ENCODE results near the gene DRD4. TPM values are rescaled to one million over a fixed set of nuclear protein-coding genes. Genes with fewer than 3 reads are reported as not detected.
A peak's percentile ranks its signal among the peaks of the same experiment; 100 is the strongest.

The DRD4 gene
- total and polyA plus RNA-seq, 9 of the 15 experiments (the other 6 are each of a cell fraction or from before 2014, with no cell fraction given): 0.04 to 0.95 (median 0.21) TPM; not detected in 5

DNA sequence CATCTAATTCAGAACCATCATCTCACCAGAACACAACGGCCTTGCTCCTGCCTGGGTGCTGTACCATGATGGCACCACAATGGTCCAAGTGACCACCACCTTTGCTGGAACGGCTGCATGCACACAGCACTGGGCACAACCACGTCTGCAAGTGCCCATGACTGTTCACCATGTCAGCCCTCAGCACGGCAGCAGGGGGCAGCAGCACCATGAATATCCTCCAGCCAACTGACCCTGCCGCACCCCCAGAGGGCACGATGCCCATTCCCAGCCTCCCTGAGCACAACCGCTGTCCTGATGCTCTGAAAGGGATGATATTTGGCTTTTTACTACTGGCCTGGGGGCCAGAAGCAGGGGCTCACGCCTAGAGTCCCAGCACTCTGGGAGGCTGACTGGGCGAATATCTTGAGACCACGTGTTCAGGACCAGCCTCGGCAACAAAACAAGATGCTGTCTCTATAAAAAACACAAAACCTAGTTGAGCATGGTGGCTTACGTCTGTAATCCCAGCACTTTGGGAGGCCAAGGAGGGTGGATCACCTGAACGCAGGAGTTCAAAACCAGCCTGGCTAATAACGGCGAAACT is 25.7 kb downstream of the DRD4 start (continued):
- TF ChIP-seq, protein P1, sequence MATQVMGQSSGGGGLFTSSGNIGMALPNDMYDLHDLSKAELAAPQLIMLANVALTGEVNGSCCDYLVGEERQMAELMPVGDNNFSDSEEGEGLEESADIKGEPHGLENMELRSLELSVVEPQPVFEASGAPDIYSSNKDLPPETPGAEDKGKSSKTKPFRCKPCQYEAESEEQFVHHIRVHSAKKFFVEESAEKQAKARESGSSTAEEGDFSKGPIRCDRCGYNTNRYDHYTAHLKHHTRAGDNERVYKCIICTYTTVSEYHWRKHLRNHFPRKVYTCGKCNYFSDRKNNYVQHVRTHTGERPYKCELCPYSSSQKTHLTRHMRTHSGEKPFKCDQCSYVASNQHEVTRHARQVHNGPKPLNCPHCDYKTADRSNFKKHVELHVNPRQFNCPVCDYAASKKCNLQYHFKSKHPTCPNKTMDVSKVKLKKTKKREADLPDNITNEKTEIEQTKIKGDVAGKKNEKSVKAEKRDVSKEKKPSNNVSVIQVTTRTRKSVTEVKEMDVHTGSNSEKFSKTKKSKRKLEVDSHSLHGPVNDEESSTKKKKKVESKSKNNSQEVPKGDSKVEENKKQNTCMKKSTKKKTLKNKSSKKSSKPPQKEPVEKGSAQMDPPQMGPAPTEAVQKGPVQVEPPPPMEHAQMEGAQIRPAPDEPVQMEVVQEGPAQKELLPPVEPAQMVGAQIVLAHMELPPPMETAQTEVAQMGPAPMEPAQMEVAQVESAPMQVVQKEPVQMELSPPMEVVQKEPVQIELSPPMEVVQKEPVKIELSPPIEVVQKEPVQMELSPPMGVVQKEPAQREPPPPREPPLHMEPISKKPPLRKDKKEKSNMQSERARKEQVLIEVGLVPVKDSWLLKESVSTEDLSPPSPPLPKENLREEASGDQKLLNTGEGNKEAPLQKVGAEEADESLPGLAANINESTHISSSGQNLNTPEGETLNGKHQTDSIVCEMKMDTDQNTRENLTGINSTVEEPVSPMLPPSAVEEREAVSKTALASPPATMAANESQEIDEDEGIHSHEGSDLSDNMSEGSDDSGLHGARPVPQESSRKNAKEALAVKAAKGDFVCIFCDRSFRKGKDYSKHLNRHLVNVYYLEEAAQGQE (IDR thresholded peaks at IDR 0.05; ENCODE audit: borderline replicate concordance): peak; percentile 77
- TF ChIP-seq, protein P1 (CRISPR knock-in tag; IDR thresholded peaks at IDR 0.05; ENCODE audit: low read depth): no peak
- TF ChIP-seq DDX20 (tag; IDR thresholded peaks at IDR 0.05; ENCODE audit: low read depth) (no peak), RBFOX2 (IDR thresholded peaks at IDR 0.05; ENCODE audit: low read depth, low read length) (no peak), ZNF384 (IDR thresholded peaks at IDR 0.05; ENCODE audit: low read depth, low read length) (no peak), ZNF41 (CRISPR knock-in tag; conservative IDR thresholded peaks at IDR 0.05) (no peak), POLR2AphosphoS2 (IDR thresholded peaks at IDR 0.05; ENCODE audit: low read length) (no peak), RBM34 (IDR thresholded peaks at IDR 0.05; ENCODE audit: borderline replicate concordance, insufficient read depth, low read length) (no peak), SIN3B (IDR thresholded peaks at IDR 0.05; ENCODE audit: low read depth) (no peak), BRD4 (IDR thresholded peaks at IDR 0.05) (no peak), MTA2 (IDR thresholded peaks at IDR 0.05; ENCODE audit: low read depth) (no peak)
- TF ChIP-seq, protein P2, sequence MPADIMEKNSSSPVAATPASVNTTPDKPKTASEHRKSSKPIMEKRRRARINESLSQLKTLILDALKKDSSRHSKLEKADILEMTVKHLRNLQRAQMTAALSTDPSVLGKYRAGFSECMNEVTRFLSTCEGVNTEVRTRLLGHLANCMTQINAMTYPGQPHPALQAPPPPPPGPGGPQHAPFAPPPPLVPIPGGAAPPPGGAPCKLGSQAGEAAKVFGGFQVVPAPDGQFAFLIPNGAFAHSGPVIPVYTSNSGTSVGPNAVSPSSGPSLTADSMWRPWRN (IDR thresholded peaks at IDR 0.05; ENCODE audit: low read depth): no peak
- TF ChIP-seq, protein P3, sequence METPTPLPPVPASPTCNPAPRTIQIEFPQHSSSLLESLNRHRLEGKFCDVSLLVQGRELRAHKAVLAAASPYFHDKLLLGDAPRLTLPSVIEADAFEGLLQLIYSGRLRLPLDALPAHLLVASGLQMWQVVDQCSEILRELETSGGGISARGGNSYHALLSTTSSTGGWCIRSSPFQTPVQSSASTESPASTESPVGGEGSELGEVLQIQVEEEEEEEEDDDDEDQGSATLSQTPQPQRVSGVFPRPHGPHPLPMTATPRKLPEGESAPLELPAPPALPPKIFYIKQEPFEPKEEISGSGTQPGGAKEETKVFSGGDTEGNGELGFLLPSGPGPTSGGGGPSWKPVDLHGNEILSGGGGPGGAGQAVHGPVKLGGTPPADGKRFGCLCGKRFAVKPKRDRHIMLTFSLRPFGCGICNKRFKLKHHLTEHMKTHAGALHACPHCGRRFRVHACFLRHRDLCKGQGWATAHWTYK (CRISPR knock-in tag; IDR thresholded peaks at IDR 0.05): no peak
- TF ChIP-seq, protein P4, sequence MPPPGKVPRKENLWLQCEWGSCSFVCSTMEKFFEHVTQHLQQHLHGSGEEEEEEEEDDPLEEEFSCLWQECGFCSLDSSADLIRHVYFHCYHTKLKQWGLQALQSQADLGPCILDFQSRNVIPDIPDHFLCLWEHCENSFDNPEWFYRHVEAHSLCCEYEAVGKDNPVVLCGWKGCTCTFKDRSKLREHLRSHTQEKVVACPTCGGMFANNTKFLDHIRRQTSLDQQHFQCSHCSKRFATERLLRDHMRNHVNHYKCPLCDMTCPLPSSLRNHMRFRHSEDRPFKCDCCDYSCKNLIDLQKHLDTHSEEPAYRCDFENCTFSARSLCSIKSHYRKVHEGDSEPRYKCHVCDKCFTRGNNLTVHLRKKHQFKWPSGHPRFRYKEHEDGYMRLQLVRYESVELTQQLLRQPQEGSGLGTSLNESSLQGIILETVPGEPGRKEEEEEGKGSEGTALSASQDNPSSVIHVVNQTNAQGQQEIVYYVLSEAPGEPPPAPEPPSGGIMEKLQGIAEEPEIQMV (tag; conservative IDR thresholded peaks at IDR 0.05; ENCODE audit: low read depth): no peak
- TF ChIP-seq, protein P5, sequence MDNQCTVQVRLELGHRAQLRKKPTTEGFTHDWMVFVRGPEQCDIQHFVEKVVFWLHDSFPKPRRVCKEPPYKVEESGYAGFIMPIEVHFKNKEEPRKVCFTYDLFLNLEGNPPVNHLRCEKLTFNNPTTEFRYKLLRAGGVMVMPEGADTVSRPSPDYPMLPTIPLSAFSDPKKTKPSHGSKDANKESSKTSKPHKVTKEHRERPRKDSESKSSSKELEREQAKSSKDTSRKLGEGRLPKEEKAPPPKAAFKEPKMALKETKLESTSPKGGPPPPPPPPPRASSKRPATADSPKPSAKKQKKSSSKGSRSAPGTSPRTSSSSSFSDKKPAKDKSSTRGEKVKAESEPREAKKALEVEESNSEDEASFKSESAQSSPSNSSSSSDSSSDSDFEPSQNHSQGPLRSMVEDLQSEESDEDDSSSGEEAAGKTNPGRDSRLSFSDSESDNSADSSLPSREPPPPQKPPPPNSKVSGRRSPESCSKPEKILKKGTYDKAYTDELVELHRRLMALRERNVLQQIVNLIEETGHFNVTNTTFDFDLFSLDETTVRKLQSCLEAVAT (IDR thresholded peaks at IDR 0.05): no peak
